HL-60/S4 treated with retinoic acid at 250 ng/mL for 4 days and 3 days (cell line): Measurements from ENCODE around the gene DAB1.

Source experiments
- in situ Hi-C: fragments of 300-500 bp; cut with MboI; formaldehyde crosslinking; loops from 2 replicates; pipeline ENCODE4 v1.7.0; 2022; ENCODE audit warnings: low sequenced_read_pairs

The DAB1 gene

GRCh38 chr1:57279909-57280666 is 143.8 kb downstream of the DAB1 start:
- in situ Hi-C loops = no loop called here

- in situ Hi-C loops = no loop called here
Measured at GRCh38 chr1:57278558-57278957, 145.3 kb downstream of the DAB1 start.

- in situ Hi-C loops = no loop called here
Measured at GRCh38 chr1:57277681-57278080, 146.2 kb downstream of the DAB1 start.

GRCh38 chr1:57276918-57277317 is 146.9 kb downstream of the DAB1 start:
- in situ Hi-C loops = no loop called here

GRCh38 chr1:57272601-57273000 is 151.3 kb downstream of the DAB1 start:
- in situ Hi-C loops = no loop called here

- in situ Hi-C loops = no loop called here
Measured at GRCh38 chr1:57272150-57272549, 151.7 kb downstream of the DAB1 start.

- in situ Hi-C loops = no loop called here
Measured at GRCh38 chr1:57270927-57271698, 152.7 kb downstream of the DAB1 start.

GRCh38 chr1:57269630-57270225 is 154.1 kb downstream of the DAB1 start:
- in situ Hi-C loops = no loop called here

- in situ Hi-C loops = no loop called here
Measured at GRCh38 chr1:57265104-57265503, 158.8 kb downstream of the DAB1 start.

- in situ Hi-C loops = no loop called here
Measured at GRCh38 chr1:57262472-57262871, 161.4 kb downstream of the DAB1 start.

GRCh38 chr1:57258557-57259325 is 165.1 kb downstream of the DAB1 start:
- in situ Hi-C loops = no loop called here

GRCh38 chr1:57255945-57256344 is 167.9 kb downstream of the DAB1 start:
- in situ Hi-C loops = no loop called here

- in situ Hi-C loops = no loop called here
Measured at GRCh38 chr1:57254022-57254421, 169.8 kb downstream of the DAB1 start.

GRCh38 chr1:57252597-57253294 is 171.1 kb downstream of the DAB1 start:
- in situ Hi-C loops = no loop called here

GRCh38 chr1:57250021-57250420 is 173.8 kb downstream of the DAB1 start:
- in situ Hi-C loops = no loop called here

- in situ Hi-C loops = no loop called here
Measured at GRCh38 chr1:57249511-57249910, 174.3 kb downstream of the DAB1 start.

GRCh38 chr1:57248830-57249229 is 175.0 kb downstream of the DAB1 start:
- in situ Hi-C loops = no loop called here

- in situ Hi-C loops = no loop called here
Measured at GRCh38 chr1:57238233-57238781, 185.6 kb downstream of the DAB1 start.

GRCh38 chr1:57235730-57236510 is 187.9 kb downstream of the DAB1 start:
- in situ Hi-C loops = no loop called here
